HEK293T (cell line): ENCODE results near the gene HYDIN.
"Not testable (repeated sequence)": the region's sequence is repeated elsewhere in the genome, so short reads cannot be mapped to it uniquely, and the experiment has no call there.

Experiments
- CTCF ChIA-PET: fragments of 350-600 bp; formaldehyde crosslinking; extraction: SDS; loops from one replicate; lab custom pipeline; 2021; ENCODE audit warnings: antibody characterized with exemption, inconsistent platforms; lab: Yijun Ruan, JAX
- POLR2A ChIA-PET: fragments of 350-600 bp; formaldehyde crosslinking; extraction: SDS; loops from one replicate; lab custom pipeline; 2020; ENCODE audit warnings: antibody characterized with exemption, inconsistent platforms; lab: Yijun Ruan, JAX
- DNase-seq: peaks from one replicate; pipeline ENCODE4 v3.0.0; 2012; ENCODE audit warnings: mixed read lengths; ENCODE audit errors: extremely low spot score

Gene HYDIN

GRCh38 chr16:71039368-71040111 is 191.0 kb downstream of the HYDIN start:
- CTCF ChIA-PET, POLR2A ChIA-PET, DNase-seq: not testable (repeated sequence)

DNA sequence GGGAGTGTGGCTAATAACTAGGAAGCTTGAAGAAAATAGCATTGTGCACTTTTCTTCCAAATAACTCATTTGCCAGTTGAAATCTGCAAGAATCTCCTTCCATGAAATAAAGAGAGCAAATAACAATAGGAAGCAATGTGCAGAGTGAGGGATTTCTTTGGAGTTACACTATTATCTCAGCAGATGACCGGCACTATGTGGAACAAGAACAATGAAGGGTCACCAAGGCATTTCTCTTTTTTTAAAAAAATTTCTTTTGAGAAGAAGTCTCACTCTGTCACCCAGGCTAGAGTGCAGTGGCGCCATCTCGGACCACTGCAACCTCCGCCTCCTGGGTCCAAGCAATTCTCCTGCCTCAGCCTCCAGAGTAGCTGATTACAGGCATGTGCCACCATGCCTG is 192.1 kb downstream of the HYDIN start:
- CTCF ChIA-PET, POLR2A ChIA-PET, DNase-seq: not testable (repeated sequence)

- CTCF ChIA-PET, POLR2A ChIA-PET, DNase-seq: not testable (repeated sequence)
Observed at GRCh38 chr16:71037987-71038386, 192.5 kb downstream of the HYDIN start.

GRCh38 chr16:71028032-71028727 is 202.3 kb downstream of the HYDIN start:
- POLR2A ChIA-PET, CTCF ChIA-PET: not testable (repeated sequence)

DNA sequence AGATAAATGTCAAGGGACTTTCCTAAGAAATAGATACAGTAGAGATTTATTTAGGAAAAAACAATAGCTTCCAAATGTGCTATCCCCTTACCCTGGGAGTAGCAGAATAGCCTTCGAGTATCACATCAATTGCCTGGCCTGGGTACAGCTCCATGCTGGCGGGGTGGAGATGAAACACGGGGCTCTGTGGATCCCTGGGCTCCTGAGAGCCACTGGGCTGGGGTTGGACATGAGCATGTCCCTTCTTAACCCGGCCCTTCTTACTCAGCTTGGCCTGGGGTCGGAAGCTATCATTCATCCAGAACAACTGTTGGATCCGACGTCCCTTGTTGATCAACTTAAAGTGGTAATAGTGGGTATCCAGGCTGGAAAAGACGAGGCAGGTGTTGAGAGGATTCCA is 203.0 kb downstream of the HYDIN start:
- DNase-seq, CTCF ChIA-PET, POLR2A ChIA-PET: not testable (repeated sequence)

More at GRCh38 chr16:71028032-71028727, 202.3 kb downstream of the HYDIN start:
- not testable (repeated sequence) for DNase-seq

DNA sequence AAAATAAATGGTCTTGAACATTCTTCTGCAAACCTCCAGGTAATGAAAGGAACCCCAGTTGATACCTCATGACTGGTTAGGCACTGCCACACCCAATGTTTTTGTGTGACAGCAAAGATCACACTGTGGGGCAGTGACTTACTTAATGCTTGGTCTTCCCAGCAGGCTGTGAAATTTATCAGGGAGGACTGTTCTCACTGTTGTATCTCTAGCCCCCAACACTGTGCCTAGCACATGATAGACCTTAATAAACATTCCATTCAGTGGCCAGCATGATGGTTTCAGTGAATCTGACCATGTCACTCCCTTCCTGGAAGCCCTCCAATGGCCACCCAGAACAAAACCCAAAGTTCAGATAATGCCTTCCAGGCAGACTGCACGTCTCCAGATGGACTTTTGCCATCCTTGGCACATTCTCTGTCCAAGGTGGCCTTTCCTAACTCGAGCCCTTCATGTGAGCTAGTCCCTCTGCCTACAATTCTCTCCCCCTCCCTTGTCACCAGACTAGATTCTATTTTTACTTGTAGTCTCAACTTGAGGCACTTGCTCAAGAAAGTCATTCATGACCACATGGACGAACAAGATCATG is 206.6 kb downstream of the HYDIN start:
- POLR2A ChIA-PET, CTCF ChIA-PET, DNase-seq: not testable (repeated sequence)

DNA sequence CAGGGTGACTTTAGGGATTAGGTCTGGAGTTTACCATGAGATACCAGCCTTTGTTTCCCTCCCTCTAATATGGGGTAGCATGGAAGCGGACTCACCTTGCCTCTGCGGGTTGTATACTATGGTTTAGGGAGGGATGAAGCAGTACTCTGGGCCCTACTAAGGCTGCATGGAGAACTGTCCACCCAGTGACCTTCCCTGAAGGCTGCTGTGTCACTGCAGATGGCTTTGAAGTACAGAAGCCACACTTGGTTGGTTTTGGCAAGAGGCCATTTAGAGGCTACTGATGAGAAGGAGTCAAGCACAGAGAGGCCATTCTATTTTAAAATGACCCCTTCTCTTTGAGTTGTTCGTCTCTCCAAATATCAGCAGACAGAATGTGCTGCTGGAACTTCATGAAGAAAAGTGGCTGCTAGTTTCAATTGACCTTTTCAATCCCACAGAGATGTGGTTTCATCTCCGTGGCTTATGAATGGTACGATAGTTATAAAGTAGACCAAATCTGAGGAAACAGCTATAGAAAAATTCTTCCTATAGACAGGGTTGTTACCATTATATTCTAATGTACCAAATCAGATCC is 208.5 kb downstream of the HYDIN start:
- DNase-seq, POLR2A ChIA-PET, CTCF ChIA-PET: not testable (repeated sequence)

DNA sequence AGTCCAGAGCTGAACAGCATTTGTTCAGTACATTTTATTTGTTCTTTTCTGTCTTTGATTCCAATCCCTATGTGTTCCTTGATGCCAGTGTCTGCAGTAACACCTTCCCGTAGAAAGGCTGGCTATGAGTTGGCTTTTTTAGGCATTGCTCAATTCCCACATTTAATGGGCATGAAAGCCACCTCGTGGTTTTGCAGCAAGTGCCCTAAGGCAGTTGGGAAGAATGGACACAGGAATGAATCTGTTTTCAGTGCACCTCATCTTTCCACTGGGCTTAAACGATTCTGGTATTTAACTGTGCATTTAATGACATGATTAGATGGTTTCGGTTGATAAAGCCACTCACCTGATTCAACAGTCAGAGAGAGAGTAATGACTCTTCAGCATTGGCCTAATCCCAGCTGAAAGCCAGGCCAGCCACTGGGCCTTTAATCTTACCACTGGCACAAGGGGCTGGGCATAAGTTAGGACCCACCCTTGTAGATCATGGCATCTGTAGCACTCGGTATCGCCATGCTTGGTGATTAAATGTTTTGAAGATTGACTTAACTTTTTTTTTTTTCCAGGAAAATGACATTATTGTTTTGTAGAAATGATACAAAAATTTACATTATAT is 211.3 kb downstream of the HYDIN start:
- DNase-seq, POLR2A ChIA-PET: not testable (repeated sequence)

DNA sequence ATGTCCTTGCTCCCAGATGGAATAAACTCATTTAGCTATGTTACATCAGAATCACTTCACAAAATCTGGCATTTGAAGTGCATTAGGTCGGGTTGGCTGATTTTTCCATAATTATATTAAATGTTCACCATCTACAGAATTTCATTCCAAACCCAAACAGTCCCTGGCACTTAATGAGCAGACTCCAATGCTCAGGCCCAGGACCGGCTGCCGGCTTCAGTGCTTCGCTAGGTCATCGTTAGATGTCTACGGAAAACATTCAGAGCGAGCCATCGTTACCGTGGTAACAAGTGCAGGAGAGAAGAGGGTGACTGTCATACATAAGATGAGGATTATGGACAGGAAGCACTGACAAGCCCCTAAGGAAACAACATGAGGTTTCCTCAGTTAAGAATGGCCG is 215.1 kb downstream of the HYDIN start:
- CTCF ChIA-PET, POLR2A ChIA-PET, DNase-seq: not testable (repeated sequence)

More for the DNA sequence above, 211.3 kb downstream of the HYDIN start:
- CTCF ChIA-PET: not testable (repeated sequence)

DNA sequence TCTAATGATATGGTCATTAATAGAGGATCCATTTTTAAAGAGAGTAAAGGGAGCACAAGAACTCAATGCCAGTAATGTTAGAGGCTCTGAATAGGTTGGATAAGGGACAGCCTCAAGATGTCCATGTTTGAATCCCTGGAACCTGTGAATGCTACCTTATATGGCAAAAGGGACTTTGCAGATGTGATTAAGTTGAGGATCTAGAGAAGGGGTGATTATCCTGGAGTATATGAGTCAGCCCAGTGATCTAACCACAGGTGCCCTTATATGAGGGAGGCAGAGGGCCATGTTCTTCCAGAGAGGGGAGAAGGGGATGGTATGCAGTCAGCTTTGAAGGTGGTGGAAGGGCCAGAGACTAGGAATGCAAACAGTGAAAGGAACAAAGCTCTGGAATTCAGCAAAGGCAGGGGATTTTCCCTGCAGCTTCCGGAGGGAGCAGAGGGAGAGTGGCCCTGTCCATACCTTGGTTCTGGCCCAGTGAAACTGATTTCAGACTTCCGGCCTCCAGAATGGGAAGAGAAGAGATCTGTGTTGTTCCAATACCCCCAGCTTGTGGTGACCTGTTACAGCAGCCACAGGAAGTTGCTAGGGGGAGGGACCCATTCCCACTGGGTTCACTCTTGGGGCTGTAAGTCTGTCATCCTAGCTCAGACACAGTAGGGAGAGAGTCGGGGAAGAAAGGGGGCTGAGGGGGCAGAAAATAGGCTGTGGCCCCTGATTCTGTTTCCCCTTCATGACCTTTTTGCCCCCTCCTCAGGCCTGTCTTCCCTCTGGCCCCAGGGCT is 220.9 kb downstream of the HYDIN start:
- CTCF ChIA-PET, POLR2A ChIA-PET, DNase-seq: not testable (repeated sequence)

DNA sequence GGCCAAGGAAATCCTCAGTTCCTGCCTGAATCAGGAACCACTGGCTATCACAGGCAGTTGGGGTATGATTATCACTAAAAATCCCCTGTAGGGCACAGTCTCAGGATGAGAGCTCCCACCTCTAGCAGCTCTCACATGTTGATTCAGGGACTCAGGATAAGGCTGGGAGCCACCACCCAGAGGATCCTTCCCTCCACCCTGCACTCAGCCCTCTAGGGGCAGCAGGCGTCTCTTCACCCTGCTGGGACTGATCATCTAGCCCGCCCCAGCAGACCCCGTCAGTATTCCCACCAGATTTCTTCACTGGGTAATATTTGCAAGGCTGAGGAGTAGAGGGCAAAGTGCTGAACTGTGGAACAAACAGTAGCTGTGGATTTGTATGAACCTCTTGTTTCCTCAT is 224.0 kb downstream of the HYDIN start:
- CTCF ChIA-PET, POLR2A ChIA-PET: not testable (repeated sequence)

DNA sequence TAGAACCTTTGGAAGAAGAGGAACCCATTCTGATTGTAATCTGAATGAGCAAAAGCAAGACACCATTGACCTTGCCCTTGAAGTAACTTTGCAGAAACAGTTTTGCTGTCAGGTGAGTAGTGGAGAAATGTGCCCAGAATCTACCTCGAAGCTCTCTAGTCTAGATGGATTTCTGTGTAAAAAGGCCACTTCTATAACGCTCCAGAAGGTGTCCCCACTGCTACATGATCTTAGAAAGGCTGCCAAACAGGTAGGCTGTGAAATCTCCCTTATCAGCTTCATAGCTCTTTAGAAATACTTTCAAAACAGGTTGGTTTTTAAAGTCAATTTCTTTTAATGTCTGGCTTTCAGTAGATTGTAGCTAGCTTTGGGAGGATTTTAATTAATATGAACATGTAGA is 230.8 kb downstream of the HYDIN start:
- CTCF ChIA-PET, DNase-seq, POLR2A ChIA-PET: not testable (repeated sequence)

More for the DNA sequence above, 224.0 kb downstream of the HYDIN start:
- DNase-seq: not testable (repeated sequence)

DNA sequence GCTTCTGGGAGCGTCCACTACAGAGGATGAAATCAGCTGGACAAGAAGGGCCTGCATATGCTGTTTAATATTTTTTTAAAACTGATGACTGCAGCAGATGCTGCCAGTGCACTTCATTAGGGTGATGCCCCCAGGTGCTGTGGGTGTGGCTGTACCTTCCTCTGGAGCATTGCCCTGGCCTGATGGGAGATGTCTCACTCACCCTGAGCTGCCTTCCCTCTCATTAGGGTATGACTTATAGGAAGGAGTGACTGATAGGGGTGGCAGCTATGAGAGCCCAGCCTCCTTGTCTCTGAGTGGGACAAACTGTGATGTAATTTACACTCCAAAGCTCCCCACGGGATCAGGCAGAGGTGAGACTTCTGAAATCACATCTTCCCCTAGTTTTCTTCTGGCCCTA is 234.7 kb downstream of the HYDIN start:
- POLR2A ChIA-PET, CTCF ChIA-PET, DNase-seq: not testable (repeated sequence)

DNA sequence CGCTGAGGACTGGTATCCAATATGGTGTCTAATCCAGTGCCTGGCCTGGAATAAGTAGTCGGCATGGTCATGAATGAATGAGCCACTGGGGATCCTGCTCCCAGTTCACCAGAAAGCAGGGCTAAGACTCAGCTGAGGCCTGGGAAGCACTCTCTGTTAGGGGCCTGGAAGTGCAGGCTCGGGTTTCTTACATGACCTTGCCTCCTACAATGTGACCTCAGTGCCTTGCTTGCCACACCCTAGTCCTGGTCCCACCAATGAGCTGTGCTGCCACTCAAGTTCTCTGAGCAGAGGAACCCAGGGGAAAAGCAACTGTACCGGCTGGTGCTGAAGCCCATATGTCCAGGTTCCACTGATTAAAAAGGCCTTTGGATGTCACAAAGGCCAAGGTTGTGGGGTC is 238.0 kb downstream of the HYDIN start:
- POLR2A ChIA-PET: not testable (repeated sequence)

GRCh38 chr16:70987019-70987715 is 243.4 kb downstream of the HYDIN start:
- POLR2A ChIA-PET, CTCF ChIA-PET, DNase-seq: not testable (repeated sequence)

More for the DNA sequence above, 238.0 kb downstream of the HYDIN start:
- DNase-seq, CTCF ChIA-PET: not testable (repeated sequence)

- DNase-seq, CTCF ChIA-PET, POLR2A ChIA-PET: not testable (repeated sequence)
Observed at GRCh38 chr16:70984675-70985074, 245.8 kb downstream of the HYDIN start.

GRCh38 chr16:70968332-70968731 is 262.2 kb downstream of the HYDIN start:
- DNase-seq, CTCF ChIA-PET, POLR2A ChIA-PET: not testable (repeated sequence)
